Hepatocyte (in vitro differentiated cells): ENCODE results near the gene AGBL1.

Experiments
- CTCF ChIP-seq: fragments of 200-600 bp; sonication (generic); IDR thresholded peaks from 2 replicates; pipeline ENCODE4 v1.5.1; 2016; ENCODE audit warnings: antibody characterized with exemption, mild to moderate bottlenecking; ENCODE audit not compliant: poor library complexity
- EZH2 ChIP-seq: fragments of 200-600 bp; sonication (generic); IDR thresholded peaks from 2 replicates; pipeline ENCODE4 v1.6.1; 2016; ENCODE audit warnings: antibody characterized with exemption, mild to moderate bottlenecking, borderline replicate concordance
- EZH2phosphoT487 ChIP-seq: fragments of 200-600 bp; sonication (generic); IDR thresholded peaks from one replicate; pipeline ENCODE4 v1.6.1; 2018; ENCODE audit warnings: antibody characterized with exemption, mild to moderate bottlenecking, low read depth, moderate library complexity; ENCODE audit not compliant: unreplicated experiment, severe bottlenecking

DNA sequence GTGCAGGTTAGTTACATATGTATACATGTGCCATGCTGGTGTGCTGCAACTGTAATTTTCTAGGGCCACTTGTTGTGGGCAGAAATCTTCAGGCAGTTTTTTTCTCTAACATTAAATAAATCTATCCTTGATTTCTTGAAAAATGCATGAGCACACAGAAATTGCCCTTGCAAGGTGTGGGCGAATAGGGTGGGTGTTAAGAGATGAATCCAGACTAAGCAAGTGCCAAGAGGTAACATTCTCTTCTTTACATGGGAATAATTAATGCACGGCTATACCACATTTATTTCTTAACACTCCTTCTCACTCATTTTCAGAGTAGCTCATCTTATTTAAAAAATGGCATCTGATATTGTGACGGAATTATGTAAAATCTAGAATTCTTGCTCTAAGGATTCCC lies 719.6 kb downstream of the AGBL1 start:
- no peak for TF ChIP-seq CTCF
- no peak for TF ChIP-seq EZH2phosphoT487
- no peak for TF ChIP-seq EZH2
